ENCODE measurements around the gene CPNE9.

GRCh38 chr3:9721700-9722060 is 18.0 kb downstream of the CPNE9 start:
- TF ChIP-seq NFIC (IDR thresholded peaks at IDR 0.05; ENCODE audit: low read length) (no peak), KDM3A (CRISPR knock-in tag; IDR thresholded peaks at IDR 0.05; ENCODE audit: low read depth) (no peak), EHMT2 (IDR thresholded peaks at IDR 0.05; ENCODE audit: borderline replicate concordance, low read depth, low read length) (no peak), GLI4 (CRISPR knock-in tag; IDR thresholded peaks at IDR 0.05; ENCODE audit: borderline replicate concordance) (no peak), SUZ12 (IDR thresholded peaks at IDR 0.05; ENCODE audit: low read depth, low read length) (no peak), NCOA2 (CRISPR knock-in tag; IDR thresholded peaks at IDR 0.05) (no peak), ZNF547 (CRISPR knock-in tag; IDR thresholded peaks at IDR 0.05) (no peak), NR2F2 (IDR thresholded peaks at IDR 0.05; ENCODE audit: borderline replicate concordance, low read depth) (no peak)

Data from HepG2 (cell line).